Uterus (tissue), 2 donors: ENCODE results near the gene TC2N.

Source experiments
- POLR2A ChIP-seq, 2 donors: fragments of 450-650 bp; IDR thresholded peaks; one replicate each; pipeline ENCODE4 v1.6.1; 2016; ENCODE audit warnings: antibody characterized with exemption in 2 of 2, mild to moderate bottlenecking in 1 of 2, moderate library complexity in 1 of 2
- TF ChIP-seq, protein P1 (sequence below), 4 experiments: fragments of 200-600 bp in 2 of 4; fragments of 450-650 bp in 2 of 4; sonication (generic) in 2 of 4; IDR thresholded peaks; one replicate each; pipeline ENCODE4 v1.5.1; 2016 to 2019; ENCODE audit warnings: antibody characterized with exemption in 4 of 4, mild to moderate bottlenecking in 2 of 4, moderate library complexity in 1 of 4

DNA sequence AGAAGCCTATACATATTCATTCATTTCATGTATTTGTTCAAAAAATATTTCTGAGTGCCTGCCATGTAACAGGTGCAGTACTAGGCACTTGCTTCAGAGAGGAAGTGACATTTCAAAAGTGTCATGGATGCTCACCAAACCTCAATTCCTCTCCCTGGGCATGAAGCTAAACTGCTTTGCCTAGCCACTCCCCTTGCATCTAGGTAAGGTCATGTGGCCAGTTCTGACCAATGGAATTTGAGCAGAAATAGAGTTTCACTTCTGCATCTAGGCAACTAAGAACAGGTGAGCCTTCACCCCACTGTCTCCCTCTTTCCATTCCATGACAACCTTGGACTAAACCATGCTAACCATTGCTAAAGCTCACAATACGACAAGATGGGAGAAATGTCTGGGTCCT lies 27.6 kb downstream of the TC2N start:
- TF ChIP-seq, protein P1, sequence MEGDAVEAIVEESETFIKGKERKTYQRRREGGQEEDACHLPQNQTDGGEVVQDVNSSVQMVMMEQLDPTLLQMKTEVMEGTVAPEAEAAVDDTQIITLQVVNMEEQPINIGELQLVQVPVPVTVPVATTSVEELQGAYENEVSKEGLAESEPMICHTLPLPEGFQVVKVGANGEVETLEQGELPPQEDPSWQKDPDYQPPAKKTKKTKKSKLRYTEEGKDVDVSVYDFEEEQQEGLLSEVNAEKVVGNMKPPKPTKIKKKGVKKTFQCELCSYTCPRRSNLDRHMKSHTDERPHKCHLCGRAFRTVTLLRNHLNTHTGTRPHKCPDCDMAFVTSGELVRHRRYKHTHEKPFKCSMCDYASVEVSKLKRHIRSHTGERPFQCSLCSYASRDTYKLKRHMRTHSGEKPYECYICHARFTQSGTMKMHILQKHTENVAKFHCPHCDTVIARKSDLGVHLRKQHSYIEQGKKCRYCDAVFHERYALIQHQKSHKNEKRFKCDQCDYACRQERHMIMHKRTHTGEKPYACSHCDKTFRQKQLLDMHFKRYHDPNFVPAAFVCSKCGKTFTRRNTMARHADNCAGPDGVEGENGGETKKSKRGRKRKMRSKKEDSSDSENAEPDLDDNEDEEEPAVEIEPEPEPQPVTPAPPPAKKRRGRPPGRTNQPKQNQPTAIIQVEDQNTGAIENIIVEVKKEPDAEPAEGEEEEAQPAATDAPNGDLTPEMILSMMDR (IDR thresholded peaks at IDR 0.05) = no peak
- TF ChIP-seq POLR2A (IDR thresholded peaks at IDR 0.05) = no peak
